ENCODE results near the gene SYNCRIP. TPM values are rescaled to one million over a fixed set of nuclear protein-coding genes. Genes with fewer than 3 reads are reported as not detected.

Gene SYNCRIP
- polyA plus RNA-seq, 1 experiment, result 40.4 TPM

DNA sequence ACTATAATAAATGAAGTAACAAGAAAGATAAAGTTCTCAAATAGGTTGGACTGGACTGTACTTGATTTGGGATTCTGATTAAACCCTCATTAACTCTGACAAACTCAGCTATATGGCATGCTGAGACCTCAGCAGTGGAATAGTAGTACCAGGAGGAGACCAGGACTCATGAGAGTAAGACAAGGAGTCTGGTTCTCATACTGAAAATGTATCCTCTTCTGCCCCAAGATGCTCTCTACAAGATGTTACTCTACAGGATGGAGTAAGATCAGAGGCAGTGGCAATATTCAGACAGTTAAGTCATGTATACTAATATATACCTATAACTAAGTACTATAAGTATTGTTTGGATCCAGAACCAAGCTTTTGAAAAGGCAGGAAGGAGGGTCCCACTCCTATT is 31.9 kb upstream of the SYNCRIP start:
- POLR2A ChIA-PET, result interaction anchor here (5.8 kb wide), 1 partner anchor 33 kb away, joined by 582 read pairs; the partner anchor contains the start of gene SYNCRIP
- TF ChIP-seq, protein P1, sequence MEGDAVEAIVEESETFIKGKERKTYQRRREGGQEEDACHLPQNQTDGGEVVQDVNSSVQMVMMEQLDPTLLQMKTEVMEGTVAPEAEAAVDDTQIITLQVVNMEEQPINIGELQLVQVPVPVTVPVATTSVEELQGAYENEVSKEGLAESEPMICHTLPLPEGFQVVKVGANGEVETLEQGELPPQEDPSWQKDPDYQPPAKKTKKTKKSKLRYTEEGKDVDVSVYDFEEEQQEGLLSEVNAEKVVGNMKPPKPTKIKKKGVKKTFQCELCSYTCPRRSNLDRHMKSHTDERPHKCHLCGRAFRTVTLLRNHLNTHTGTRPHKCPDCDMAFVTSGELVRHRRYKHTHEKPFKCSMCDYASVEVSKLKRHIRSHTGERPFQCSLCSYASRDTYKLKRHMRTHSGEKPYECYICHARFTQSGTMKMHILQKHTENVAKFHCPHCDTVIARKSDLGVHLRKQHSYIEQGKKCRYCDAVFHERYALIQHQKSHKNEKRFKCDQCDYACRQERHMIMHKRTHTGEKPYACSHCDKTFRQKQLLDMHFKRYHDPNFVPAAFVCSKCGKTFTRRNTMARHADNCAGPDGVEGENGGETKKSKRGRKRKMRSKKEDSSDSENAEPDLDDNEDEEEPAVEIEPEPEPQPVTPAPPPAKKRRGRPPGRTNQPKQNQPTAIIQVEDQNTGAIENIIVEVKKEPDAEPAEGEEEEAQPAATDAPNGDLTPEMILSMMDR (IDR thresholded peaks at IDR 0.05; ENCODE audit: low read depth, low read length), result no peak
- Histone ChIP-seq H3K4me3 (ENCODE audit: low read depth, low read length) (no peak overlapping the region), H3K9me3 (ENCODE audit: control insufficient read depth, insufficient read depth, low read length) (no peaks in the 10 kb centered on the region; the same call in 1 of the 2 replicates), H3K27ac (ENCODE audit: low read depth, low read length) (no peak overlapping the region), H3K27me3 (ENCODE audit: control insufficient read depth, insufficient read depth, low read length) (no peaks in the 10 kb centered on the region)
- no peak for DNase-seq (ENCODE audit: low read depth, low spot score)
- CTCF ChIA-PET, result interaction anchor here (1.0 kb wide), 1 partner anchor 30 kb away, joined by 3 read pairs; no protein-coding TSS in a partner anchor

DNA sequence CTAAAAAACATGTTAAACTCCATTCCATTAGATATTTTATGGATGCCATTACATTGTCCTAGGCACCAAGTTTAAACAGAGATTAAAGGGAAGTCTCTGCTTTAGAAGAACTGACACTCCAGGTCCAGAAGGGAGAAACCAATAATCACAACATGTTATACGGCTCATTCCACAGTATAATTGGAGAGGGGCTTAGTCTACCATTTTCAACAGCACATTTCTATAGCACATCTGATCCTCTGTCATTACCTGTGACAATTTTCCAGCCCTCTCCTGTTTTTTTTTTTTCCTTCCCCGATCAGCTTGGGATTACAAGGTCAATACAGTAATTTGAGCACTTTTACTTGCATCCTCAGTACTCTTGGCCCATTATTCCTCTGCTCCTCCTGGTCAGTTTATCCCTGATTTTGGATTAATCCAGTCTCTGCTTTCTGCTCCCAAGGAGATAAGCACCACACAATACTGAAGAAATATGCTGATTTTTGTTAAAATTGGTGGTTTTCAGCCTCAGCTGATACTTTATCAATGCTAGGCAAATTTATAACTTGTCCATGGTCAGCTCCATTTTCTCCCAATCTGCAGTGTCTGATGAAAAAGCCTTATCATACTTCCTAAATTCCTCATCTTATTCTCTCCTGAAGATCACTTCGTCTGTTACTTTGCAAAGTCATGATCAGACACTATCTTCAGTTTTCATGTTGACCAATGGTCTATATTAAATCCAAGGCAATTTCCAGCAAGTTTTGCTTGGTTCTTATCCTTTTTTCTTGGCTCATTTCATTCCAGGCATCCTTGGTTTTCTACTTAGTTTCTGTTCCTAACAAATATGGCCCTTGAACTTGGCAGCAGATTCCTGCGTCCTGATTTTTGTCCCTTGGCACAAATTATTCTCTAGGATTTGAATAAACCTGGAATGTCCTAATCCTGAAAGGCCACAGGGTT is 30.8 kb upstream of the SYNCRIP start:
- ChIA-PET CTCF (interaction anchor here (0.7 kb wide), 1 partner anchor 319 kb away, joined by 4 read pairs; no protein-coding TSS in a partner anchor), POLR2A (interaction anchor here (0.6 to 4.7 kb wide), 3 partner anchors 13 to 944 kb away, joined by 3 to 76 read pairs (median 5); partner anchors contain the start of gene SYNCRIP)
- no peak overlapping the region for H3K4me3 ChIP-seq (ENCODE audit: low read depth, low read length)

DNA sequence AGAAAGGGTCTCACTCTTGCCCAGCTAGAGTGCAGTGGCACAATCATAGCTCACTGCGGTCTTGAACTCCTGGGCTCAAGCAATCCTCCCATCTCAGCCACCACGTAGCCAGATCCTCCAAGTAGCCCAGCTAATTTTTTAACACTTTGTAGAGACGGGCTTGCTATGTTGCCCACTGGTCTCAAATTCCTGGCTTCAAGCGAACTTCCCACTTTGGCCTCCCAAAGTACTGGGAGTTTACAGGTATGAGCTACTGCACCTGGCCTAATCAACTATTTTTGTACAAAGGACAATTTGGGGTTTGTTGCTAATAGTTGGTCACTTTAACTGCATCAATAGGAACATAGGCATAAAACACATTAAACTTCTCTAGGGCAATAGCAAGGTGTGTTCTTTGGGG is 29.9 kb upstream of the SYNCRIP start:
- CTCF ChIA-PET, result no interaction called here
- H3K27me3 ChIP-seq (ENCODE audit: control insufficient read depth, insufficient read depth, low read length), result no peaks in the 10 kb centered on the region
- no peaks in the 10 kb centered on the region for H3K9me3 ChIP-seq (ENCODE audit: control insufficient read depth, insufficient read depth, low read length)
- TF ChIP-seq, protein P1 (IDR thresholded peaks at IDR 0.05; ENCODE audit: low read depth, low read length), result no peak
- no peak overlapping the region for H3K4me3 ChIP-seq (ENCODE audit: low read depth, low read length)
- POLR2A ChIA-PET, result interaction anchor here (0.6 to 4.7 kb wide), 4 partner anchors 9 to 944 kb away, joined by 3 to 76 read pairs (median 4); partner anchors contain the start of gene SYNCRIP
- DNase-seq (ENCODE audit: low read depth, low spot score), result no peak
- no peak overlapping the region for H3K27ac ChIP-seq (ENCODE audit: low read depth, low read length)

More for the DNA sequence above, 30.8 kb upstream of the SYNCRIP start:
- Histone ChIP-seq H3K27ac (ENCODE audit: low read depth, low read length) (no peak overlapping the region), H3K9me3 (ENCODE audit: control insufficient read depth, insufficient read depth, low read length) (no peaks in the 10 kb centered on the region), H3K27me3 (ENCODE audit: control insufficient read depth, insufficient read depth, low read length) (no peaks in the 10 kb centered on the region)
- no peak for DNase-seq (ENCODE audit: low read depth, low spot score)
- TF ChIP-seq, protein P1 (IDR thresholded peaks at IDR 0.05; ENCODE audit: low read depth, low read length), result no peak

DNA sequence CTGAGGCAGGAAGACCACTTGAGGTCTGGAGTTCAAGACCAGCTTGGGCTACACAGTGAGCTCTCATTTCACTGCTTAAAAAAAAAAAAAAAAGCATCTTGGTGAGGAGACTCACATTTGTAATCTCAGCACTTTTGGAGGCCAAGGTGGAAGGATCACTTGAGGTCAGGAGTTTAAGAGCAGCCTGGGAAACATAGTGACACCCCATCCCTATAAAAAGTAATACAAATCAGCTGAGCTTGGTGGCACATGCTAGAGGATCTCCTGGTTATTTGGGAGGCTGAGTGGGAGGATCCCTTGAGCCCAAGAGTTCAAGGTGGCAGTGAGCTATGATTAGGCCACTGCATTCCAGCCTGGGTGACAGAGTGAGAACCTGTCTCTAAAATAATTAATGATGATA is 29.4 kb upstream of the SYNCRIP start:
- no peak for DNase-seq (ENCODE audit: low read depth, low spot score)
- Histone ChIP-seq H3K27me3 (ENCODE audit: control insufficient read depth, insufficient read depth, low read length) (no peaks in the 10 kb centered on the region), H3K9me3 (ENCODE audit: control insufficient read depth, insufficient read depth, low read length) (peaks cover 3% of the 10 kb centered on the region; the same call in 1 of the 2 replicates), H3K27ac (ENCODE audit: low read depth, low read length) (no peak overlapping the region), H3K4me3 (ENCODE audit: low read depth, low read length) (no peak overlapping the region)
- ChIA-PET POLR2A (interaction anchor here (0.7 to 4.7 kb wide), 4 partner anchors 12 to 42 kb away, joined by 3 to 76 read pairs (median 4); partner anchors contain the start of gene SYNCRIP), CTCF (no interaction called here)
- TF ChIP-seq, protein P1 (IDR thresholded peaks at IDR 0.05; ENCODE audit: low read depth, low read length), result no peak
